ENCODE measurements around the gene EML1. TPM values are rescaled to one million over a fixed set of nuclear protein-coding genes. Genes with fewer than 3 reads are reported as not detected.

EML1 gene
- total and polyA plus RNA-seq, 3 donors from 2014 or later, result 18.1 to 22.7 (median 22.0) TPM

- H3K4me3 ChIP-seq, result no peak overlapping the region
- H3K4me1 ChIP-seq, result peaks cover 37% of the 10 kb centered on the region
- no peaks in the 10 kb centered on the region for H3K36me3 ChIP-seq (ENCODE audit: low read depth, missing control alignments)
- TF ChIP-seq POLR2A (IDR thresholded peaks at IDR 0.05), result no peak
- TF ChIP-seq CTCF (IDR thresholded peaks at IDR 0.05), result no peak
- no peaks in the 10 kb centered on the region for H3K27me3 ChIP-seq
- intact Hi-C loops (cut with DNase I; ENCODE audit: low total_unique reads), result no loop called here
- DNase-seq, result peak; percentile 49
- peak overlapping the region; percentile 25 to 37 for H3K27ac ChIP-seq
- WGBS, 2 donors, result 36 to 45% methylated on average over 12 of the region's 12 CpGs
- no peaks in the 10 kb centered on the region for H3K9me3 ChIP-seq
These were observed 173.7 kb downstream of the EML1 start for GRCh38 chr14:99966912-99967311.

GRCh38 chr14:99968191-99968920 is 175.1 kb downstream of the EML1 start:
- TF ChIP-seq CTCF (IDR thresholded peaks at IDR 0.05) (no peak), POLR2A (IDR thresholded peaks at IDR 0.05) (no peak)
- Histone ChIP-seq H3K27me3 (no peaks in the 10 kb centered on the region), H3K36me3 (ENCODE audit: low read depth, missing control alignments) (no peaks in the 10 kb centered on the region), H3K9me3 (no peaks in the 10 kb centered on the region), H3K4me1 (peaks cover 37% of the 10 kb centered on the region), H3K4me3 (no peak overlapping the region), H3K27ac (no peak overlapping the region)
- DNase-seq, result no peak
- WGBS, 2 donors, result 63 to 68% methylated on average over 11 of the region's 11 CpGs
- intact Hi-C loops (cut with DNase I; ENCODE audit: low total_unique reads), result no loop called here

- H3K9me3 ChIP-seq, result no peaks in the 10 kb centered on the region
- 21 to 53% methylated on average over 5 of the region's 5 CpGs for WGBS, 2 donors
- TF ChIP-seq CTCF (IDR thresholded peaks at IDR 0.05) (no peak), POLR2A (IDR thresholded peaks at IDR 0.05) (no peak)
- peaks cover 37% of the 10 kb centered on the region for H3K4me1 ChIP-seq
- DNase-seq, result no peak
- H3K36me3 ChIP-seq (ENCODE audit: low read depth, missing control alignments), result no peaks in the 10 kb centered on the region
- H3K4me3 ChIP-seq, result no peak overlapping the region
- H3K27ac ChIP-seq, result no peak overlapping the region
- H3K27me3 ChIP-seq, result no peaks in the 10 kb centered on the region
- intact Hi-C loops (cut with DNase I; ENCODE audit: low total_unique reads), result no loop called here
These were observed 175.7 kb downstream of the EML1 start for GRCh38 chr14:99968941-99969340.

- no peaks in the 10 kb centered on the region for H3K36me3 ChIP-seq (ENCODE audit: low read depth, missing control alignments)
- H3K27ac ChIP-seq, result no peak overlapping the region
- no peak for DNase-seq
- intact Hi-C loops (cut with DNase I; ENCODE audit: low total_unique reads), result loop anchor here (5.0 kb wide), 1 partner anchor 223 kb away; no protein-coding TSS in a partner anchor
- no peaks in the 10 kb centered on the region for H3K27me3 ChIP-seq
- WGBS, 2 donors, result 64 to 80% methylated on average over 6 of the region's 6 CpGs
- H3K9me3 ChIP-seq, result no peaks in the 10 kb centered on the region
- no peak for TF ChIP-seq POLR2A (IDR thresholded peaks at IDR 0.05)
- TF ChIP-seq CTCF (IDR thresholded peaks at IDR 0.05), result no peak
- no peak overlapping the region for H3K4me3 ChIP-seq
- H3K4me1 ChIP-seq, result peaks cover 37% of the 10 kb centered on the region
These were observed 176.6 kb downstream of the EML1 start for GRCh38 chr14:99969673-99970322.
